Measurements from ENCODE around the gene THSD4. TPM values are rescaled to one million over a fixed set of nuclear protein-coding genes. Genes with fewer than 3 reads are reported as not detected.

THSD4 gene
- total and polyA plus RNA-seq, 2 of the 4 experiments (the other 2 are of a cell fraction): 25.5 to 31.1 TPM

GRCh38 chr15:71545923-71546322 is 430.7 kb downstream of the THSD4 start:
- dilution Hi-C loops (cut with HindIII; ENCODE audit: low sequenced_read_pairs, unreplicated experiment): no loop called here
- no peak for ATAC-seq (ENCODE audit: low read depth)
- no peak overlapping the region for H4K5ac ChIP-seq (ENCODE audit: low read depth, low read length)
- no peak overlapping the region for H3K4ac ChIP-seq (ENCODE audit: low read depth, low read length)
- no peak overlapping the region for H2BK20ac ChIP-seq (ENCODE audit: low read depth, low read length)
- H2AK5ac ChIP-seq (ENCODE audit: low read depth, low read length): no peak overlapping the region
- H3K56ac ChIP-seq (ENCODE audit: extremely low read depth, insufficient read depth, low read length): no peak overlapping the region
- H3K36me3 ChIP-seq (ENCODE audit: control insufficient read depth, insufficient read depth, low read length): no peaks in the 10 kb centered on the region; the same call in 1 of the 2 replicates
- no peak overlapping the region for H4K91ac ChIP-seq (ENCODE audit: insufficient read depth, low read depth, low read length)
- peaks cover 2% of the 10 kb centered on the region; the same call in 1 of the 2 replicates for H3K4me1 ChIP-seq (ENCODE audit: control insufficient read depth, insufficient read depth, low read length)
- H3K79me1 ChIP-seq (ENCODE audit: low read depth in 1 of 2, low read length in 2 of 2): no peaks in the 10 kb centered on the region
- H2BK120ac ChIP-seq (ENCODE audit: low read depth, low read length): no peak overlapping the region
- no peak overlapping the region for H3K4me3 ChIP-seq (ENCODE audit: insufficient read depth, low read depth, low read length)
- no peak overlapping the region for H2AK9ac ChIP-seq (replicated peaks; ENCODE audit: low read depth, low read length, poor library complexity)
- CTCF ChIA-PET: no interaction called here
- no peak overlapping the region for H3K18ac ChIP-seq (ENCODE audit: low read depth, low read length)
- H3K23ac ChIP-seq (ENCODE audit: low read depth, low read length): no peak overlapping the region
- H2AFZ ChIP-seq (replicated peaks; ENCODE audit: low read length, poor library complexity): no peak overlapping the region
- TF ChIP-seq MAFK (IDR thresholded peaks at IDR 0.05; ENCODE audit: low read depth, low read length): no peak
- TF ChIP-seq POLR2A (IDR thresholded peaks at IDR 0.05; ENCODE audit: low read depth, low read length): no peak
- no peak for TF ChIP-seq RAD21 (IDR thresholded peaks at IDR 0.05; ENCODE audit: low read length)
- peaks cover 16% of the 10 kb centered on the region; the same call in 1 of the 2 replicates for H4K20me1 ChIP-seq (ENCODE audit: insufficient read depth, low read length)
- H3K4me2 ChIP-seq (ENCODE audit: low read depth, low read length): no peak overlapping the region
- DNase-seq: no peak
- no peak overlapping the region for H3K9ac ChIP-seq (ENCODE audit: low read depth, low read length)
- no peaks in the 10 kb centered on the region for H3K9me3 ChIP-seq (ENCODE audit: control insufficient read depth, insufficient read depth, low read length)
- WGBS, 2 experiments (ENCODE audit: extremely low coverage in 2 of 2, insufficient read length in 1 of 2): no CpG with 5 or more reads among the region's 1 CpG
- H2BK15ac ChIP-seq (ENCODE audit: low read depth, low read length): no peak overlapping the region
- in situ Hi-C loops (cut with MboI; ENCODE audit: low sequenced_read_pairs): no loop called here
- H3K27ac ChIP-seq (ENCODE audit: insufficient read depth, low read length): no peak overlapping the region
- intact Hi-C loops (cut with micrococcal nuclease): no loop called here
- H2BK5ac ChIP-seq (ENCODE audit: low read depth, low read length, poor library complexity, severe bottlenecking): no peak overlapping the region
- no peak overlapping the region for H4K8ac ChIP-seq (ENCODE audit: low read depth in 2 of 2, low read length in 2 of 2)
- H3K27me3 ChIP-seq (ENCODE audit: control insufficient read depth, insufficient read depth, low read length): no peaks in the 10 kb centered on the region
- POLR2A ChIA-PET (ENCODE audit: unreplicated experiment): no interaction called here
- H3K9me1 ChIP-seq (ENCODE audit: insufficient read depth, low read length): no peaks in the 10 kb centered on the region; the same call in 1 of the 2 replicates
- no TSS peak for BruUV-seq (replicated peaks)
- no peak overlapping the region for H3K14ac ChIP-seq (replicated peaks; ENCODE audit: low read depth, low read length)

All from IMR-90 (cell line).